ENCODE results near the gene PGAP3. TPM values are rescaled to one million over a fixed set of nuclear protein-coding genes. Genes with fewer than 3 reads are reported as not detected.

Gene PGAP3
- total and polyA plus RNA-seq, 2 donors: 6.6 to 18.5 TPM

Other genes with a start within 250 kb of the PGAP3 start
- 19.1 TPM for gene MED1, start 236.8 kb downstream of the PGAP3 start, total RNA-seq
- gene MED1, start 236.8 kb downstream of the PGAP3 start, polyA plus RNA-seq: 10.9 TPM
- 26.1 TPM for gene CDK12, start 226.6 kb downstream of the PGAP3 start, total RNA-seq
- gene CDK12, start 226.6 kb downstream of the PGAP3 start, polyA plus RNA-seq: 14.2 TPM
- not detected for gene NEUROD2, start 80.1 kb downstream of the PGAP3 start, total RNA-seq
- gene NEUROD2, start 80.1 kb downstream of the PGAP3 start, polyA plus RNA-seq: 0.14 TPM
- gene PPP1R1B, start 61.1 kb downstream of the PGAP3 start, total RNA-seq: 1.8 TPM
- 1.3 TPM for gene PPP1R1B, start 61.1 kb downstream of the PGAP3 start, polyA plus RNA-seq
- 15.1 TPM for gene STARD3, start 50.9 kb downstream of the PGAP3 start, total RNA-seq
- 113 TPM for gene STARD3, start 50.9 kb downstream of the PGAP3 start, polyA plus RNA-seq
- gene TCAP, start 22.7 kb downstream of the PGAP3 start, total RNA-seq: 0.28 TPM
- 1.7 TPM for gene TCAP, start 22.7 kb downstream of the PGAP3 start, polyA plus RNA-seq
- 0.38 TPM for gene PNMT, start 19.6 kb downstream of the PGAP3 start, total RNA-seq
- 2.9 TPM for gene PNMT, start 19.6 kb downstream of the PGAP3 start, polyA plus RNA-seq
- 6.1 TPM for gene ERBB2, start 12.0 kb upstream of the PGAP3 start, total RNA-seq
- gene ERBB2, start 12.0 kb upstream of the PGAP3 start, polyA plus RNA-seq: 14.3 TPM
- 56.4 TPM for gene MIEN1, start 42.5 kb upstream of the PGAP3 start, total RNA-seq
- 84.3 TPM for gene MIEN1, start 42.5 kb upstream of the PGAP3 start, polyA plus RNA-seq
- gene GRB7, start 49.9 kb upstream of the PGAP3 start, total RNA-seq: 1.3 TPM
- gene GRB7, start 49.9 kb upstream of the PGAP3 start, polyA plus RNA-seq: 4.1 TPM
- 31.5 TPM for gene IKZF3, start 176.3 kb upstream of the PGAP3 start, total RNA-seq
- 23.9 TPM for gene IKZF3, start 176.3 kb upstream of the PGAP3 start, polyA plus RNA-seq
- gene ZPBP2, start 180.1 kb upstream of the PGAP3 start, total RNA-seq: not detected
- gene ZPBP2, start 180.1 kb upstream of the PGAP3 start, polyA plus RNA-seq: 0.11 TPM
- 13.2 TPM for gene GSDMB, start 230.6 kb upstream of the PGAP3 start, total RNA-seq
- 122 TPM for gene GSDMB, start 230.6 kb upstream of the PGAP3 start, polyA plus RNA-seq
- gene ORMDL3, start 239.5 kb upstream of the PGAP3 start, total RNA-seq: 170 TPM
- 67.6 TPM for gene ORMDL3, start 239.5 kb upstream of the PGAP3 start, polyA plus RNA-seq
- not detected for gene LRRC3C, start 239.7 kb upstream of the PGAP3 start, total RNA-seq
- gene LRRC3C, start 239.7 kb upstream of the PGAP3 start, polyA plus RNA-seq: 0.05 TPM

All from thymus (tissue), 2 donors.